Stimulated activated CD4-positive, alpha-beta T cell treated with anti-CD3 and anti-CD28 coated beads, Interleukin-12 subunit alpha, Interleukin-12 subunit beta, amount 100 ng/mL, for 4 hours (primary cell): ENCODE measurements around the gene SETD7.

Experiments used
- DNase-seq: peaks from one replicate; pipeline ENCODE4 v3.0.0-alpha.2; 2020

SETD7 gene

GRCh38 chr4:139556071-139556723 is at the start of gene SETD7:
Gene SETD7 (minus strand): TSS chr4:139556219. CDS start chr4:139556137, 82 bp downstream.
- DNase-seq, result peak; percentile 52

- DNase-seq, result no peak
Measured at GRCh38 chr4:139605516-139605915, 49.5 kb upstream of the SETD7 start.

- no peak for DNase-seq
Measured at GRCh38 chr4:139603576-139604410, 47.8 kb upstream of the SETD7 start.

- no peak for DNase-seq
Measured at GRCh38 chr4:139602776-139603360, 46.8 kb upstream of the SETD7 start.

GRCh38 chr4:139600662-139601061 is 44.6 kb upstream of the SETD7 start:
- no peak for DNase-seq

GRCh38 chr4:139599594-139600374 is 43.8 kb upstream of the SETD7 start:
- DNase-seq, result no peak

GRCh38 chr4:139599076-139599475 is 43.1 kb upstream of the SETD7 start:
- no peak for DNase-seq

- DNase-seq, result no peak
Measured at GRCh38 chr4:139596684-139597279, 40.8 kb upstream of the SETD7 start.

GRCh38 chr4:139596034-139596683 is 40.1 kb upstream of the SETD7 start:
- no peak for DNase-seq

GRCh38 chr4:139594591-139595185 is 38.7 kb upstream of the SETD7 start:
- DNase-seq, result no peak

- DNase-seq, result no peak
Measured at GRCh38 chr4:139593091-139593564, 37.1 kb upstream of the SETD7 start.

- no peak for DNase-seq
Measured at GRCh38 chr4:139589336-139590018, 33.5 kb upstream of the SETD7 start.

GRCh38 chr4:139587446-139587845 is 31.4 kb upstream of the SETD7 start:
- no peak for DNase-seq

- no peak for DNase-seq
Measured at GRCh38 chr4:139585473-139585872, 29.5 kb upstream of the SETD7 start.

GRCh38 chr4:139584784-139585183 is 28.8 kb upstream of the SETD7 start:
- no peak for DNase-seq

GRCh38 chr4:139584013-139584412 is 28.0 kb upstream of the SETD7 start:
- no peak for DNase-seq

- DNase-seq, result no peak
Measured at GRCh38 chr4:139582044-139582443, 26.0 kb upstream of the SETD7 start.

GRCh38 chr4:139581096-139581495 is 25.1 kb upstream of the SETD7 start:
- no peak for DNase-seq

- no peak for DNase-seq
Measured at GRCh38 chr4:139576219-139576618, 20.2 kb upstream of the SETD7 start.

GRCh38 chr4:139575072-139575471 is 19.1 kb upstream of the SETD7 start:
- no peak for DNase-seq

- DNase-seq, result no peak
Measured at GRCh38 chr4:139574641-139575040, 18.6 kb upstream of the SETD7 start.
